GM18951 (cell line): ENCODE data around the gene FAM53B.
"Not testable (repeated sequence)": the region's sequence is repeated elsewhere in the genome, so short reads cannot be mapped to it uniquely, and the experiment has no call there.

Experiments
- POLR2A ChIP-seq: IDR thresholded peaks from 4 replicates; pipeline ENCODE4 v1.6.1; 2011; ENCODE audit warnings: mild to moderate bottlenecking; ENCODE audit not compliant: insufficient read length, insufficient read depth; ENCODE audit errors: extremely low read depth
- in situ Hi-C: fragments of 300-500 bp; cut with MboI; formaldehyde crosslinking; loops from one replicate; pipeline ENCODE4 v1.12.0; 2022; ENCODE audit warnings: low sequenced_read_pairs, mixed read lengths, inconsistent platforms; ENCODE audit not compliant: unreplicated experiment

The FAM53B gene

DNA sequence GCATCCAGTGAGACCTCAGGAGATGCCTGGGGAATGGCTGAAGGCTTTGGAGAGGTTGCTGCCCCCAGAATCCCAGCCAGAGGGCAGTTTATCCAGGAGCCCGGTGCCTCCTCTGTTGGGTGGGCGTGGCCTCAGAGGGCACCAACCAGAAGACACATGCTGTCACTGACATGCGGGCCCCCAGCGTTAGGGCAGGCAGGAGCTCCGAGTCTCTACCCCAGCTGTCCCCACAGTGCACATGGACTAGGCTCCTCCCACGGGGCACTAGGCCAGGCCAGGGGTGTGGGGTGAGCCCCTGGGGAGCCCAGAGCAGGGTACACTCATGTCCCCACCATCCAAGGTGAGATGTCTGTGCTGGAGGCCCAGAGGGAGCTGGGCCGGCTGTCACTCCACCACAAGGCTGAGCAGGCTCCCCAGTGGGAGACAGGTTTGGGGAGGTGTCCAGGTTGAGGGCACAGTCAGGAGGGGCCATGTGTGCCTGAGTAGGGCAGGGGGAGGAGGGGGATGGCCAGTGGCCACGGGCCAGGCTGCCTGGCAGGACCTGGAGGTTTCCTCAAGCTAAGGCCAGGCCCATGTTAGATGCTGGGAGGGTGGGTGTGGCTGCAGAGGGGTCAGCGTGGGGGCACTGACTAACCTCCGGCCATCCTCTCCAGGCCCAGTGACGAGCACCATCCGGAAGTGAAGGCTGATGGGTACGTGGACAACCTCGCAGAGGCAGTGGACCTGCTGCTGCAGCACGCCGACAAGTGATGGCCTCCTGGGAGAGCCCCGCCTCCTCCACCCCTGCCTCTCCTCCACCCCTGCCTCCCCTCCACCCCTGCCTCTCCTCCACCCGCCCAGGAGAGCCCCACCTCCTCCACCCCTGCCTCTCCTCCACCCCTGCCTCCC lies 131.3 kb downstream of the FAM53B start:
- in situ Hi-C loops, result no loop called here
- TF ChIP-seq POLR2A, result no peak

GRCh38 chr10:124611738-124612137 lies 132.4 kb downstream of the FAM53B start:
- in situ Hi-C loops, result no loop called here
- TF ChIP-seq POLR2A, result no peak

DNA sequence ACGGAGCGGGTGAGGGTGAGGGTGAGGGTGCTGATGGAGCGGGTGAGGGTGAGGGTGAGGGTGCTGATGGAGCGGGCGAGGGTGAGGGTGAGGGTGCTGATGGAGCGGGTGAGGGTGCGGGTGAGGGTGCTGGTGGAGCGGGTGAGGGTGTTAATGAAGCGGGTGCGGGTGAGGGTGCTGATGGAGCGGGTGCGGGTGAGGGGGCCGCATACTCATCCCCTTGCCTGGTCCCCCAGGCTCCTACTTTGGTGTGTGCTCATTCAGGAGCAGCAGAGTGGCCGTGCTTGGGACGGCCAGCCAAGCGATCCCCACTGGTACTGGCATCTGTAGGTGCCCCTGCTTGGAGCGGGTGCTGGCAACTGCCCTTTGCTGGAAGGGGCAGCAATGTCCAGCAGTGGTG lies 133.3 kb downstream of the FAM53B start:
- in situ Hi-C loops, result not testable (repeated sequence)

GRCh38 chr10:124610186-124610585 lies 134.0 kb downstream of the FAM53B start:
- in situ Hi-C loops, result not testable (repeated sequence)

GRCh38 chr10:124609698-124610097 lies 134.5 kb downstream of the FAM53B start:
- TF ChIP-seq POLR2A, result no peak
- in situ Hi-C loops, result no loop called here

- no peak for TF ChIP-seq POLR2A
- in situ Hi-C loops, result no loop called here
These were observed 136.0 kb downstream of the FAM53B start for GRCh38 chr10:124608093-124608721.

DNA sequence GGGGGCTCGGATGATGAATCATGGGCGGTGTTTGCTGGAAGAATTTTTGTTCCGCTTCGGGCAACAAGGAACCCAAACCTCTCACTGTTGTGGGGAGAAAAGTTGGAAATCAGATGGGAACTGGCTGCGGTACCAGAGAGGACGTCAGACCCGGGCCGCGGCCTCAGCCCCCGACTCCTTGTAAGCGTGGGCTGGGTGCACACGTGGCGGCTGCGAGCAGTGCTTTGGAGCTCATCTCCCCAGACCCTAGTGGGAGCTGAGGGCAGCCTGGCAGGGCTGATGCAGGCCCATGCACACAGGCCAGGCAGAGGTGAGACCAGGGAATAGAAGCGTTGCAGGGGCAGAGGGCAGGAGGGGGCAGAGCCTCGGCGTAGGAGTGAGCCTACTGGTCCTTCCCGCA lies 136.5 kb downstream of the FAM53B start:
- TF ChIP-seq POLR2A, result no peak
- in situ Hi-C loops, result no loop called here

DNA sequence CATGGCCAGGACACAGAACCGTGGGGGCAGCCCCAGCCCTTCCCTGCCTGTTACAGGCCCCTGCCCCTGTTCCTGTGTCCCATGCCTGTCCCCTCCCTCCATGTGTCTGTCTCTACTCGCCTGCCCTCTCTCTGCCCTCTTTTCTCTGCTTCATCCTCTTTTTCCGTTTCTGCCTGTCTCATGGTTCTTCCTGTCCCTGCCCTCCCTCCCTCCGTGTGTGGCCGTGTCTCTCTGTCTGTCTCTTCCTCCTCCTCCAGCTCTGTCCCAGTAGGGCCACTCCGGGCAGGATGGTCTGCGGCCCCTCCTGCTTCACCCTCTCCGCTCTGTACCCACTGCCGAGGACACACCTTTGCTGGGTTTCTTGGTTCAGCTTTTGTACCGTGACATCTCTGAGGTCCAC lies 137.4 kb downstream of the FAM53B start:
- in situ Hi-C loops, result no loop called here

GRCh38 chr10:124605856-124606812 lies 138.0 kb downstream of the FAM53B start:
- in situ Hi-C loops, result no loop called here
- no peak for TF ChIP-seq POLR2A

More for the DNA sequence above, 137.4 kb downstream of the FAM53B start:
- TF ChIP-seq POLR2A, result no peak

DNA sequence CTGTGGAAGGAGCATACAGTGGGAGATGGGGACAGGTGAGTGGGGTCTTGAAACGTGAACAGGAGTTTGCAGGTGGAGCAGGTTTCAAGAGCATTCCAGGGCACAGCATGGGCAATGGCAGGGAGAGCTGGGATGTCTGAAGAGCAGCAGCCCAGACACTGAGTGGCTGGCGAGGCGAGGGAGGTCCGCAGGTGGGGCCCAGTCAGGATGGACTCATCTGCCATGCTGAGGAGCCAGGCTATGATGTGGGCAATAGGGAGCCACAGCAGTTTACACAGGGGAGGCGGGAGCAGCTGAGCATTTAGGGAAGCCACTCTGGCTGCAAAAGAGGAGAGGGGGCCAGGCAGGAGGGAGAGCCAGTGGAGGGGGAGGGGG lies 138.7 kb downstream of the FAM53B start:
- in situ Hi-C loops, result no loop called here
- TF ChIP-seq POLR2A, result no peak

DNA sequence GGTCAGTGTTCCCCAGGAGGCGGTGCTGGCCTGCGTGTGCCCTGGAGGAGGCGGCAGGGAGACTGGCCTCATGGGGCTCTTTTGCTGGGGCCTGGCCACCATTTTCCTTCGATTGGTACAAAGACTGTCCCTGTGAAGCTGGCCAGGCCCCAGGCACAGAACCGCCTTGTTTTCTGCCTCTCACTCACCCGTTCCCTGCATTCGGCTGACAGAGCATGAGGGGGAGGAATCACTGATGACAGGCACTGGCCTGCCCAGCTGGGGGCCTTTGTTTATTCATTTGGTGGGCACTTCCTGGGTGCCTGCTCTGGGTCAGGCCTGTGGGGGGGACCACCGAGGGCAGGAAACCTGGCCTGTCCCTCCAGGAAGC lies 139.2 kb downstream of the FAM53B start:
- no peak for TF ChIP-seq POLR2A
- in situ Hi-C loops, result no loop called here

DNA sequence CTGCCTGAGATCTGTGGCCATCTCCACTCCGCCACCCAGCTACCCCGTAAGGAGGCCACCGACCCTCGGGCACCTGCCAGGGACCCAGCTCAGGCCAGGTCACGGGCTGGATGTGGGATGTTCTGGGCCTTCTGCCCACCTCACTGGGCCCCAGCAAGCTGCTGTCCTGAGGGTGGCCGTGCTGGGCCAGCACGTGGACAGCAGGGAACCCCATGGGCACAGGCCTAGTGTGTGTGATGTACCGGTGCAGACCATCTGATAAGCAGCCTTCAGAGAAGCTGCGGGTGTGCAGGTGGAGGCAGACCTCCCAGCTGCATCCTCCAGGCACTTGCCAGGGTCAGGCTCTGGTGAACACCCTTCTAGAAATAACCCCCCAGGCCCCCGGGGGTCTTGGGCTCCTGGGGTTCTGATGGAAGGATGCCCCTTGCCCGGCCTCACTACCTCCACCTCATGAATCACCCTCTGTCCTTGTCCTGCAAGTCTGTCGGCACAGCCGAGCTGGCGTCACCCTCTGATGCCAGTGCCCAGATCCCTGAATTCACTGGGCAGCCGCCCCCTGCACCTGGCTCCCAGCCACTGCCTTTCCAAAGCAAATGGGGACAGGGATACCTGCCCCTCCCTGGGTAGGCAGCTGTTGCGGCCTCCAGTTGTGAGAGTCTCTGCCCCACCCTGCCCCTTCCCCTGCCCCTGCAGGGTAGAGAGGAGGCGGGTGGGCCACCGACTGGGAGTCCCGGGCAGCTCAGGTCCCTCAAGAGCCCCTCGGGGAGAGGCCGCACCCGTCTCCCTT lies 139.8 kb downstream of the FAM53B start:
- in situ Hi-C loops, result no loop called here
- no peak for TF ChIP-seq POLR2A
